ENCODE data around the gene CENPH.

DNA sequence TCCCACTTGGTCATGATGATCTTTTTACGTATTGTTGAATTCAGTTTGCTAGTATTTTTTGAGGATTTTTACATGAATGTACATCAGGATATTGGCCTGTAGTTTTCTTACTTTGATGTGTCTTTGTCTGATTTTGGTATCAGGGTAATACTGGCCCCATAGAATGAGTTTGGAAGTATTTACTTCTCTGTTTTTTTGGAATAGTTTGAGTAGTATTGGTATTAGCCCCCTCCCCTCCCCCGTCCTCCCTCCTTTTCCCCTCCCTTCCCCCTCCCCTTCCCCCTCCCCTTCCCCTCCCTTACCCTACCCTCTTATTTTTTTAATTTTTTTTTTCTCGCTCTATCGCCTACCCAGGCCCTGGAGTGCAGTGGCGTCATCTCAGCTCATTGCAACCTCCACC lies 55.6 kb downstream of the CENPH start:
- TF ChIP-seq EZH2 (IDR thresholded peaks at IDR 0.05): no peak
- TF ChIP-seq POLR2AphosphoS5 (IDR thresholded peaks at IDR 0.05; ENCODE audit: borderline replicate concordance, low read depth, low read length): no peak

Data from SK-N-MC (cell line).